SH-SY5Y (cell line): ENCODE measurements around the gene CHURC1.

Experiments used
- GATA2 ChIP-seq: IDR thresholded peaks from 2 replicates; pipeline ENCODE4 v1.6.1; 2011; ENCODE audit warnings: mild to moderate bottlenecking, low read depth, low read length
- GATA3 ChIP-seq: IDR thresholded peaks from 2 replicates; pipeline ENCODE4 v1.6.1; 2011; ENCODE audit warnings: low read depth, mild to moderate bottlenecking, low read length, moderate library complexity

DNA sequence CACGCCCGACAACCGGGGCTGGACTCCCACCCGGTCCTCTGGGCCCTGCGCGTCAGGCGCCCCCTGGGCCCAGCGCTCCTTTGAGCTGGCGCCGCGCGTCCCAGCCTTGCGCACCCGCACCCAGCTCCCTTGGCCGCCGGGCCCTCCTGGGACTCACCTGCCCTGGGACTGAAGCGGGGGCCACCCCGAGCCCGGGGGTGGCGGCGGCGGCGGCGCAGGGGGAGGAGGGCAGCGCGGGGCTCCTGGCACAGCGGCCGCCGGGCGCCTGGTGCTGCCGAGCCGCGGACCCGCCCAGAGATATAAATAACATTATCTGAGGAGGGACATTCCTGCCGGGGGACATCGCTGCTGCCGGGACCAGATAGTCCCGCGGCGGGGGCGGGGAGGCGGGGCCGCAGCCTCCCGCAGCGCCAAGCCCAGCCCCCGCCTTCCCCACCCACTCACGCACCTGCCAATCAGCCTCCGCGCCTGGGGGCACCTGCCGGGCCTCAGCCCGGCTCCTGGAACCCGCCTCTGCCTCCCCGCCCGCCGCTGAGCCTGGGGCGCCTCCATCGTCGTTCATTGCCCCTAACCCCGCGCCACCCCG is 34.5 kb upstream of the CHURC1 start, which contains the start of gene SPTB:
- TF ChIP-seq GATA2 (no peak), GATA3 (no peak)
